HepG2 (cell line): ENCODE results near the gene MAPK12. TPM values are rescaled to one million over a fixed set of nuclear protein-coding genes. Genes with fewer than 3 reads are reported as not detected.
A peak's percentile ranks its signal among the peaks of the same experiment; 100 is the strongest.

ENCODE experiments used
- FOXP1 ChIP-seq, 2 experiments: fragments of 450-650 bp in 1 of 2; IDR thresholded peaks; 2 replicates each; pipeline ENCODE4 v1.6.1; 2017 to 2018; ENCODE audit warnings: antibody characterized with exemption in 1 of 2
- HDAC2 ChIP-seq: sonication (generic); formaldehyde crosslinking; IDR thresholded peaks from 2 replicates; pipeline ENCODE4 v1.4.0; 2020; ENCODE audit warnings: missing genetic modification reagents
- HMG20B ChIP-seq: conservative IDR thresholded peaks from 2 replicates; pipeline ENCODE4 v1.6.1; 2016; ENCODE audit warnings: missing genetic modification reagents, missing compliant biosample characterization
- MTERF4 ChIP-seq: sonication (generic); formaldehyde crosslinking; IDR thresholded peaks from 2 replicates; pipeline ENCODE4 v1.8.0; 2023; ENCODE audit warnings: mild to moderate bottlenecking, missing genetic modification reagents
- NFYB ChIP-seq: sonication (generic); formaldehyde crosslinking; IDR thresholded peaks from 2 replicates; pipeline ENCODE4 v1.4.0; 2020; ENCODE audit warnings: missing genetic modification reagents
- PHB2 ChIP-seq: fragments of 450-650 bp; IDR thresholded peaks from 2 replicates; pipeline ENCODE4 v1.6.1; 2018; ENCODE audit not compliant: partially characterized antibody
- SMC3 ChIP-seq: IDR thresholded peaks from 2 replicates; pipeline ENCODE4 v1.6.1; 2011; ENCODE audit warnings: low read length, improper control_type of control experiment
- SNAI1 ChIP-seq: sonication (generic); formaldehyde crosslinking; IDR thresholded peaks from 2 replicates; pipeline ENCODE4 v1.5.0; 2020; ENCODE audit warnings: mild to moderate bottlenecking, missing genetic modification reagents, borderline replicate concordance
- SOX13 ChIP-seq, 3 experiments: fragments of 450-650 bp in 1 of 3; sonication (generic) in 1 of 3; formaldehyde crosslinking in 1 of 3; IDR thresholded peaks in 2 of 3; conservative IDR thresholded peaks in 1 of 3; 2 replicates each; pipeline versions ENCODE4 v1.5.0 to v1.6.1; 2016 to 2020; ENCODE audit warnings: antibody characterized with exemption in 1 of 3, mild to moderate bottlenecking in 1 of 3, missing compliant biosample characterization in 1 of 3, missing genetic modification reagents in 1 of 3, moderate library complexity in 1 of 3
- TERF1 ChIP-seq: sonication (generic); formaldehyde crosslinking; IDR thresholded peaks from 2 replicates; pipeline ENCODE4 v1.8.0; 2022; ENCODE audit warnings: mild to moderate bottlenecking, missing genetic modification reagents, moderate library complexity
- TP53 ChIP-seq: sonication (generic); formaldehyde crosslinking; conservative IDR thresholded peaks from 2 replicates; pipeline ENCODE4 v1.4.0; 2020; ENCODE audit warnings: missing genetic modification reagents
- ZBTB2 ChIP-seq: sonication (generic); formaldehyde crosslinking; IDR thresholded peaks from 2 replicates; pipeline ENCODE4 v1.8.0; 2022; ENCODE audit warnings: low read depth, missing genetic modification reagents
- ZFY ChIP-seq: sonication (generic); formaldehyde crosslinking; IDR thresholded peaks from 2 replicates; pipeline ENCODE4 v1.4.0; 2020; ENCODE audit warnings: missing genetic modification reagents
- ZNF10 ChIP-seq: sonication (generic); formaldehyde crosslinking; IDR thresholded peaks from 2 replicates; pipeline ENCODE4 v1.4.0; 2020; ENCODE audit warnings: mild to moderate bottlenecking, low read depth, missing genetic modification reagents, borderline replicate concordance
- ZNF263 ChIP-seq: sonication (generic); formaldehyde crosslinking; IDR thresholded peaks from 2 replicates; pipeline ENCODE4 v1.4.0; 2020; ENCODE audit warnings: missing genetic modification reagents
- ZNF337 ChIP-seq: sonication (generic); formaldehyde crosslinking; IDR thresholded peaks from 2 replicates; pipeline ENCODE4 v1.5.1; 2020; ENCODE audit warnings: missing genetic modification reagents, low read depth, mild to moderate bottlenecking, borderline replicate concordance
- ZNF432 ChIP-seq: sonication (generic); formaldehyde crosslinking; IDR thresholded peaks from 2 replicates; pipeline ENCODE4 v1.5.0; 2020; ENCODE audit warnings: missing genetic modification reagents, mild to moderate bottlenecking, borderline replicate concordance
- ZNF496 ChIP-seq: sonication (generic); formaldehyde crosslinking; IDR thresholded peaks from 2 replicates; pipeline ENCODE4 v1.8.1; 2023; ENCODE audit warnings: mild to moderate bottlenecking, moderate library complexity, missing genetic modification reagents; ENCODE audit not compliant: insufficient replicate concordance
- ZNF790 ChIP-seq: sonication (generic); formaldehyde crosslinking; IDR thresholded peaks from 2 replicates; pipeline ENCODE4 v1.8.0; 2022; ENCODE audit warnings: missing genetic modification reagents, mild to moderate bottlenecking, borderline replicate concordance
- polyA plus RNA-seq, 8 experiments: library from polyadenylated mRNA; depleted of rRNA in 3 of 8; stranded (reverse) in 7 of 8; unstranded in 1 of 8; fragments of >200 nt; fragmentation: Illumina TruSeq in 4 of 8; extraction: Trizol in 4 of 8; gene quantifications; 2 replicates each; pipeline versions ENCODE4 v1.2.1 to v1.2.3, GENCODE V29; 2011 to 2016; ENCODE audit warnings: low read depth in 4 of 8, missing spikeins in 1 of 8, mixed read lengths in 1 of 8; ENCODE audit not compliant: insufficient read depth in 1 of 8
- total RNA-seq, 5 experiments: library from RNA; depleted of rRNA; stranded (reverse); fragments of >200 nt; fragmentation: Illumina TruSeq; extraction: Trizol; gene quantifications; 2 replicates each; pipeline ENCODE4 v1.2.3, GENCODE V29; 2016; ENCODE audit warnings: low read depth in 1 of 5
- TF ChIP-seq, protein P1 (sequence below): sonication (generic); formaldehyde crosslinking; IDR thresholded peaks from 2 replicates; pipeline ENCODE4 v1.4.0; 2020; ENCODE audit warnings: missing genetic modification reagents
- TF ChIP-seq, protein P2 (sequence below): sonication (generic); formaldehyde crosslinking; IDR thresholded peaks from 2 replicates; pipeline ENCODE4 v1.5.1; 2020; ENCODE audit warnings: missing genetic modification reagents, mild to moderate bottlenecking, borderline replicate concordance

The MAPK12 gene
- total and polyA plus RNA-seq, 2 of the 13 experiments (the other 11 are each of a cell fraction or from before 2014, with no cell fraction given), result 22.2 to 23.3 TPM

DNA sequence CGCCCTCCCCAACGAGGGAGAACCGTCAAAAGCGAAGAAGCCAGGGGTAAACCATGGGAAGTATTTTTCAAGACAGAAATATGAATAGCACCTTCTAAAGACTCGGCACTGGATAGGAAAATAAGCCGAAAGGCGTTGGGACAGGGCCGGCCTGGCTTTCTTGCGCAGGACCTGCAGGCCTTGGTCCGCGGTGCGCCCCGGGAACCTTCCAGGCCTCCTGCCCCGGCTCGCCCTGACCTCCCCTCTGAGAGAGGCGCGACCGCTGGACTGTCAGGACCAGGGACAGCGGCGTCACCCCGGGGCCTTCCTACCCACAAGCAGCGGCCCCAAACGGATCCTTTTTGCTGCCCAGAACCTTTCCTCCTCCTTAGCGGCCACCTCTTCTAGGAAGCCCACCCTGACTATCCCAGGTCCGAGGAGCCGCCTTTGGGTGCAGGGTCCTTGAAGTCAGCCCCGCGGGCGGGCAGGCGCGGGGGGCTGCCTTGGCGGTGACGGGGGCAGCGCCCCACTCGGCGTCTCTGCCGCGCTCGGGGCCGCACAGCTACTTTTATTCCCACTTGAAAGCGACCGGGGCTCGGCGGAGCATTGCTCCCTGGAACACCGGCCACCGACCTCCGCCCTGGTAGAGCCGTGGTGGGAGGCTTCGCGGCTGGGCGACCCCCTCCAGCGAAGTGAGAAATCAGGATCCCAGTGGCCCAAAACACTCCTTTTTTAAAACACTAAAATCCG, 9.3 kb upstream of the MAPK12 start (continued):
- TF ChIP-seq MTERF4 (CRISPR knock-in tag) (peak; percentile 95), PHB2 (no peak), ZNF496 (CRISPR knock-in tag) (no peak), FOXP1 (IDR thresholded peaks at IDR 0.05) (no peak), FOXP1 (CRISPR knock-in tag; IDR thresholded peaks at IDR 0.05) (no peak), TERF1 (CRISPR knock-in tag) (no peak), HDAC2 (CRISPR knock-in tag) (peak; percentile 72; the same call in 1 of the 2 replicates), ZNF337 (CRISPR knock-in tag) (no peak), HMG20B (CRISPR knock-in tag) (peak; percentile 53; the same call in 1 of the 2 replicates), ZNF432 (CRISPR knock-in tag) (no peak), SMC3 (no peak), SOX13 (IDR thresholded peaks at IDR 0.05) (no peak), SOX13 (CRISPR knock-in tag; conservative IDR thresholded peaks at IDR 0.05 in 1 of 2, IDR thresholded peaks at IDR 0.05 in 1 of 2) (no peak), ZNF263 (peak; percentile 44; the same call in 1 of the 2 replicates), ZNF790 (CRISPR knock-in tag) (peak; percentile 64; the same call in 1 of the 2 replicates), ZNF10 (CRISPR knock-in tag) (no peak), TP53 (CRISPR knock-in tag) (no peak), ZBTB2 (no peak), NFYB (CRISPR knock-in tag) (peak; percentile 11; the same call in 1 of the 2 replicates), ZFY (peak; percentile 63; the same call in 1 of the 2 replicates), SNAI1 (CRISPR knock-in tag) (peak; percentile 83)
- TF ChIP-seq, protein P1, sequence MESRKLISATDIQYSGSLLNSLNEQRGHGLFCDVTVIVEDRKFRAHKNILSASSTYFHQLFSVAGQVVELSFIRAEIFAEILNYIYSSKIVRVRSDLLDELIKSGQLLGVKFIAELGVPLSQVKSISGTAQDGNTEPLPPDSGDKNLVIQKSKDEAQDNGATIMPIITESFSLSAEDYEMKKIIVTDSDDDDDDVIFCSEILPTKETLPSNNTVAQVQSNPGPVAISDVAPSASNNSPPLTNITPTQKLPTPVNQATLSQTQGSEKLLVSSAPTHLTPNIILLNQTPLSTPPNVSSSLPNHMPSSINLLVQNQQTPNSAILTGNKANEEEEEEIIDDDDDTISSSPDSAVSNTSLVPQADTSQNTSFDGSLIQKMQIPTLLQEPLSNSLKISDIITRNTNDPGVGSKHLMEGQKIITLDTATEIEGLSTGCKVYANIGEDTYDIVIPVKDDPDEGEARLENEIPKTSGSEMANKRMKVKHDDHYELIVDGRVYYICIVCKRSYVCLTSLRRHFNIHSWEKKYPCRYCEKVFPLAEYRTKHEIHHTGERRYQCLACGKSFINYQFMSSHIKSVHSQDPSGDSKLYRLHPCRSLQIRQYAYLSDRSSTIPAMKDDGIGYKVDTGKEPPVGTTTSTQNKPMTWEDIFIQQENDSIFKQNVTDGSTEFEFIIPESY (CRISPR knock-in tag), result 0 out of 2 replicates have a peak, but pooled peaks have one; percentile 24
- TF ChIP-seq, protein P2, sequence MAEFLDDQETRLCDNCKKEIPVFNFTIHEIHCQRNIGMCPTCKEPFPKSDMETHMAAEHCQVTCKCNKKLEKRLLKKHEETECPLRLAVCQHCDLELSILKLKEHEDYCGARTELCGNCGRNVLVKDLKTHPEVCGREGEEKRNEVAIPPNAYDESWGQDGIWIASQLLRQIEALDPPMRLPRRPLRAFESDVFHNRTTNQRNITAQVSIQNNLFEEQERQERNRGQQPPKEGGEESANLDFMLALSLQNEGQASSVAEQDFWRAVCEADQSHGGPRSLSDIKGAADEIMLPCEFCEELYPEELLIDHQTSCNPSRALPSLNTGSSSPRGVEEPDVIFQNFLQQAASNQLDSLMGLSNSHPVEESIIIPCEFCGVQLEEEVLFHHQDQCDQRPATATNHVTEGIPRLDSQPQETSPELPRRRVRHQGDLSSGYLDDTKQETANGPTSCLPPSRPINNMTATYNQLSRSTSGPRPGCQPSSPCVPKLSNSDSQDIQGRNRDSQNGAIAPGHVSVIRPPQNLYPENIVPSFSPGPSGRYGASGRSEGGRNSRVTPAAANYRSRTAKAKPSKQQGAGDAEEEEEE, result no peak
